Prostate gland (tissue), 2 donors: ENCODE data around the gene FBXW8.

ENCODE experiments used
- POLR2AphosphoS5 ChIP-seq: sonication (generic); formaldehyde crosslinking; IDR thresholded peaks from one replicate; pipeline ENCODE4 v1.6.1; 2017; ENCODE audit warnings: antibody characterized with exemption
- TF ChIP-seq, protein P1 (sequence below), 4 experiments: fragments of 200-600 bp in 2 of 4; fragments of 450-650 bp in 2 of 4; sonication (generic) in 2 of 4; IDR thresholded peaks; 1 replicate in 3 of 4; 2 replicates in 1 of 4; pipeline ENCODE4 v1.5.1; 2016 to 2019; ENCODE audit warnings: antibody characterized with exemption in 4 of 4, mild to moderate bottlenecking in 2 of 4, moderate library complexity in 2 of 4

DNA sequence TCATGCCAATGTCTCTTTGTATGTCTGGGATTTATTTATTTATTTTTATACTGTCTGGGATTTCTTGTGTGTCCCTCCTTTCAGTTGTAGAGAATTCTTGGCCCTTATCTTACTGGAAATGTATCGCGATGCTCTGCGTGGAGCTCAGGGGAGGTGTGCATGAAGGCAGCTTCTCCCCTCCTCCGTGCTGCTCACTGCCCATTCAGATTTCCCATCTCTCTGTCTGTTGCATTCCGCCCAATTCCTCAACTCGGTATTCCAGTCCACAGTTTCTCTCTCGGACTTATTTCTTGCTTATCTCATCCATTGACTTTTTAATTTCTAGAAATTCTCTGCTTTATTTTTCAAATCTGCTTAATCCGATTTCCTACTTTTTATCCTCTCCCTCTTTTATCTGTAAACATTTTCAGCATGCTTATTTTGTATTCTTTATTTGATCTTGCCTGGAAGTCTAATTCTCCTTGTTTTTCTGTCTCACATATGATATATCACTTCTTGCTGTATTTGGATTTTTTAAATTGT lies 93.2 kb downstream of the FBXW8 start:
- TF ChIP-seq, protein P1, sequence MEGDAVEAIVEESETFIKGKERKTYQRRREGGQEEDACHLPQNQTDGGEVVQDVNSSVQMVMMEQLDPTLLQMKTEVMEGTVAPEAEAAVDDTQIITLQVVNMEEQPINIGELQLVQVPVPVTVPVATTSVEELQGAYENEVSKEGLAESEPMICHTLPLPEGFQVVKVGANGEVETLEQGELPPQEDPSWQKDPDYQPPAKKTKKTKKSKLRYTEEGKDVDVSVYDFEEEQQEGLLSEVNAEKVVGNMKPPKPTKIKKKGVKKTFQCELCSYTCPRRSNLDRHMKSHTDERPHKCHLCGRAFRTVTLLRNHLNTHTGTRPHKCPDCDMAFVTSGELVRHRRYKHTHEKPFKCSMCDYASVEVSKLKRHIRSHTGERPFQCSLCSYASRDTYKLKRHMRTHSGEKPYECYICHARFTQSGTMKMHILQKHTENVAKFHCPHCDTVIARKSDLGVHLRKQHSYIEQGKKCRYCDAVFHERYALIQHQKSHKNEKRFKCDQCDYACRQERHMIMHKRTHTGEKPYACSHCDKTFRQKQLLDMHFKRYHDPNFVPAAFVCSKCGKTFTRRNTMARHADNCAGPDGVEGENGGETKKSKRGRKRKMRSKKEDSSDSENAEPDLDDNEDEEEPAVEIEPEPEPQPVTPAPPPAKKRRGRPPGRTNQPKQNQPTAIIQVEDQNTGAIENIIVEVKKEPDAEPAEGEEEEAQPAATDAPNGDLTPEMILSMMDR (IDR thresholded peaks at IDR 0.05), result no peak
- TF ChIP-seq POLR2AphosphoS5, result no peak
